HG02885 (cell line): ENCODE results near the gene KRTAP10-2.

Experiments used
- ATAC-seq: cut with Tn5 transposase; IDR thresholded peaks from one replicate; pipeline ENCODE4 v1.9.1; 2021; ENCODE audit warnings: mild to moderate bottlenecking; ENCODE audit not compliant: unreplicated experiment, poor library complexity

The KRTAP10-2 gene

GRCh38 chr21:44517175-44517899 is 34.0 kb downstream of the KRTAP10-2 start:
- no peak for ATAC-seq

- ATAC-seq, result no peak
Measured at GRCh38 chr21:44516828-44517174, 34.5 kb downstream of the KRTAP10-2 start.

GRCh38 chr21:44516342-44516741 is 35.0 kb downstream of the KRTAP10-2 start:
- no peak for ATAC-seq

DNA sequence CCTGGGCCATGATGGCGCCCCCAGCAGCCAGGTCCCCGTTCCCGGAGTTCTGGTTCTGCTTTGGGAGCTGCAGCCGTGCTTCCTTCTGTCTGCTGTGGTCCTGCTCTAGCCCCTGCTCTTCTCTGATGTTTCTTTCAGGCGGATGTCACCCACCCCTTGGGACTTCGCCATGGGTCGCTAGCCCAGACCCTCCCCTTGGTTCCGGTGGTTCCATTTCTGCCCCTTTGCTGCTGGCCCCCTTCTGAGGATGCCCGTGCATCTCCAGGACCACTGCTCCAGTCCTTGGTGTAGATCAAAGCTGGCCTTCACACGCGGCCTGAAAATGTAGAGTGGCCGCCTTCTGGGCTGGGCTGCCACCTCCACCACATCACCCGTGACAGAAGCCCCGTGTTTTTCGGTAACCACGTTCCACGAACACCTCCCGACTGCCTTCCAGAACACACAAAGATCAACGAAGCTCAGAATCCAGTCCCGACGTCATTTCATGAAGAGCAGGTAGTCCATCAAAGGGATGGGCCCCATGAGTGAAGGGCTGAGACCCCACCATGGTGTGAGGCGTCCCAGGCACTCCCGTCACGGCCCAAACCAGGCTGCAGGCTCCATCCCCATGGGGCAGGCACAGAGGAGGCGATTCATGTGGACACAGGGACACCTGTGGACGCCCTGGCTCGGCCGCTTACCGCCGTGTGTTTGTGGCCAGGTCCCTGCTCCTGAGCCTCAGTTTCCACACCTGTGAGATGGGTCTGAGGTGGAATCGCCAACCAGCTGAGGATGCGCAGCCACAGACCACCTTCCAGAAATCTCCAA is 35.7 kb downstream of the KRTAP10-2 start:
- no peak for ATAC-seq

GRCh38 chr21:44514746-44515358 is 36.5 kb downstream of the KRTAP10-2 start:
- ATAC-seq, result no peak

GRCh38 chr21:44514218-44514520 is 37.1 kb downstream of the KRTAP10-2 start:
- no peak for ATAC-seq

GRCh38 chr21:44513389-44514217 is 37.7 kb downstream of the KRTAP10-2 start:
- ATAC-seq, result no peak

GRCh38 chr21:44512496-44513388 is 38.6 kb downstream of the KRTAP10-2 start:
- ATAC-seq, result no peak

GRCh38 chr21:44511938-44512275 is 39.4 kb downstream of the KRTAP10-2 start:
- no peak for ATAC-seq

DNA sequence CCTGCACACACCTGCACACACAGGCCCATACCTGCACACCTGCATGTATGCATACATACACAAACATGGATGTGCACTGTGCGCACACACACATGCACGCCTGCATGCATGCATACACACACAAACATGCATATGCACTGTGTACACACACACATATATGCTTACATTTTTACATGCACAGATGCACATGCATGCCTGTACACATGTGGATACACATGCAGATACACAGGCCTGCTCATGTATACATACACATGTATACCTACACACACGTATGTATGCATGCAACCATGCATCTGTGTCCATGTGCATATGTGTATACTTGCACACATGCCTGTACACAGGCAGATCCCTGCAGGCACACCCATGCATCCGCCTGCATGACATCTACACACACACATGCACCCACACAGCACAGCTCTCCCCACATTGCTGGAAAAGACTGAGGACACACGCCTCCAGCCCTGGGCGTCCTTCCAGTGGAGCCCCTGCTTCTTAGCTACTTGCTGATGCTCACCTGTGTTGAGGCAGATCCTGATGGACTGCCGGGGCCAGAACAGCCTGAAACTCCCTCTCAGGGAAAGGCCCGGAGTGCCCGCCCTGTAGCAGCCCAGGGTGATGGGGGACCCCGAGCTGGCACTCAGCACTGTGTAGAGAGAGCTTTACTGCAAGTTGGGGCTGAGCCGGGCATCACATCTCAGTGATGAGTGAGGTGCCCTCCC is 39.9 kb downstream of the KRTAP10-2 start:
- ATAC-seq, result no peak

GRCh38 chr21:44510508-44511218 is 40.6 kb downstream of the KRTAP10-2 start:
- ATAC-seq, result no peak

DNA sequence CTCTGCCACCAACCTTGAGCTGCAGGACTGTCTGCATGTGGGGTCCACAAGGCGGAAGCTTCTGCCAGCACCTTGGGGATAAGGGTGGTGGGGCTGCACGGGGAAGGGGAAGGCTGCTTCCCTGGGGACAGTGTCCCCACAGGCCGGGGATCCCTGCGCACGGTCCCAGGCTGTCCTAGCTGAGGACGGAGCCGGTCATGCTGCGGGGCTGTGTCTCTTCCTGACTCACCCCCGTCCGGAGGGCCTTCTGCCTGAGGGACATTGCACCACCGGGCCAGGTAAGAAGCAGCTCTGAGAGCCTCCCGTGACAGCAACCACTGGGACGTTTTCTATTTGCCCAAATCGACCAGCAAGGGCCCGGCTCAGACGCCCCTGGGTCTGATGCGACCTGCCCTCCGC is 41.2 kb downstream of the KRTAP10-2 start:
- ATAC-seq, result no peak

- ATAC-seq, result no peak
Measured at GRCh38 chr21:44509539-44509938, 41.8 kb downstream of the KRTAP10-2 start.

DNA sequence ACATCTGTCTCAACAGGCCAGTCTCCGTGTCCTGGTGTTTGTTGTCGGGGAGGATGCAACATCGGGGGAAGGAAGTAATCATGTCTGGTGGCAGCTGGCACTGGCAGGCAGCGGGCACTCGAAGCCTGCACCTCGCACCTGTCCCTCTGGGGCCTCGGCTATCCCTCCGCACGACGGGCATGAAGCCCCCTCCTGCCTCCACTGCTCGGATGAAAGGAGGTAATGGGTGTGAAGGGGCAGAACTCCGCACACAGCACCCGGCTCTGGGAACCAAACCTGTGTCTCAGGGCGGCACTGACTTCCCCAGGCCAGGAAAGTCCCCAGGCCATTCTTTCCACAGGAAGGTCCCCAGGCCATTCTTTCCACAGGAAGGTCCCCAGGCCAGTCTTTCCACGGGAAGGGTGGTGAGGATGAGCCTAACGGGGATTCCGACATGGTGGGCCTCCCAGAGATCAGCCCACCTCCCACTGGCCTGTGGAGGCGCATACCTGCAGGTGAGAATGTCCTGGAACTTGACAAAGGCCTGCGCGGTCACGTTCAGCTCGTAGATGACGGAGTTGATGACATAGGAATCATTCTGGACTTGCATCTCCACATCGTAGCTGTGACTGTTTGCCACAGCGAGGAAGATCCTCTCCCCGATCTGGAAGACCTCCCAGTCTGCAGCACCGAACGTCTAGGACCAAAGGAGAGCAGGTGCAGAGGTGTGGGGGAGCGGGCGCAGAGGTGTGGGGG is 42.4 kb downstream of the KRTAP10-2 start:
- no peak for ATAC-seq

GRCh38 chr21:44508426-44508710 is 42.9 kb downstream of the KRTAP10-2 start:
- no peak for ATAC-seq

DNA sequence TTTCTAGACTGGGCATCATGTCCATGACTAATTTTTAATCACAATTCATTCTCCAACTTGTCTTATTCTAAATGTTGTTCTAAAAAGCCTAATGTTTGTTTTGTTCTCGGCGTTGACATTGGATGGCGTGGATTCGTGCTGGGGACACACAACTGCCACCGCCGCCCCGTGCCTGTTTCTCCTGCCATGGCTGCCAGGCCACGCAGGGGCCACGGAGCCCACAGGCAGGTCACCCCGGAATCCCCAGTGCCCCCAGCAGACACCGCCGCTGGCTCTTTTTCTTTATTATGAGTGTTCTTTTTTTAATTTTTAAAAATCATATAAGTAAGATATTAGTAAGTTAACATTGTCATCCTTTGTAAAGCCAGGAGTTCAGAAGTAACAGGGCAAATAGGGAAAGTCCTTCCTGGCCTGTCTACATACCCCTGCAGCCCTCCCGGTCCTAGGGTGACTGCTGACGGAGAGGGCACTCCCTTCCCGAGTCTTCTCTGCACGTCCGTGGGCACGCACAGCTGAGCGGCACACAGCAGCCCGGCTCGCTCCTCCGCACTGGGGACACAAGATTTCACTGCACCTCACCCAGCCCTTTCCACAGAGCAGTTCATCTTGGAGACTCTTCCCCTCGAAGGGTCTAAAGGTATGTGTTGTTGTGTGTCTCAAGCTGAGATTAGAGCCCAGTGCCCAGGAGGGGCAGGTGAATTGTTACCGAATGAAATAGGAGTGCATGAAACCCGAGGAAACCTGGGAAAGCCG is 43.5 kb downstream of the KRTAP10-2 start:
- no peak for ATAC-seq
